ENCODE results near the gene COG1. TPM values are rescaled to one million over a fixed set of nuclear protein-coding genes. Genes with fewer than 3 reads are reported as not detected.

The COG1 gene
- total RNA-seq, 2 experiments from 2014 or later, result 51.8 to 53.7 TPM

GRCh38 chr17:73157521-73157890, 35.3 kb upstream of the COG1 start:
- ATAC-seq (ENCODE audit: low read depth) (no peak), DNase-seq (no peak)
- POLR2A ChIA-PET, result interaction anchor here (2.0 kb wide), 1 partner anchor 430 kb away, joined by 11 read pairs; no protein-coding TSS in a partner anchor
- H3K4me1 Mint-ChIP-seq, result peaks cover 4% of the 10 kb centered on the region
- no peak overlapping the region for H3K27ac Mint-ChIP-seq
- H3K36me3 Mint-ChIP-seq, result no peaks in the 10 kb centered on the region
- H3K9me3 Mint-ChIP-seq, result peaks cover under 1% of the 10 kb centered on the region
- no peak overlapping the region for H3K4me3 Mint-ChIP-seq
- peaks cover 39% of the 10 kb centered on the region for H3K27me3 Mint-ChIP-seq

GRCh38 chr17:73158133-73158532, 34.7 kb upstream of the COG1 start:
- no peak overlapping the region for H3K4me3 Mint-ChIP-seq
- no peaks in the 10 kb centered on the region for H3K36me3 Mint-ChIP-seq
- H3K9me3 Mint-ChIP-seq, result no peaks in the 10 kb centered on the region
- DNase-seq (no peak), ATAC-seq (ENCODE audit: low read depth) (no peak)
- H3K4me1 Mint-ChIP-seq, result peaks cover 4% of the 10 kb centered on the region
- peaks cover 46% of the 10 kb centered on the region for H3K27me3 Mint-ChIP-seq
- POLR2A ChIA-PET, result no interaction called here
- no peak overlapping the region for H3K27ac Mint-ChIP-seq

GRCh38 chr17:73160980-73161630, 31.8 kb upstream of the COG1 start:
- Mint-ChIP-seq H3K4me1 (peaks cover 12% of the 10 kb centered on the region), H3K27ac (no peak overlapping the region), H3K36me3 (no peaks in the 10 kb centered on the region), H3K9me3 (no peaks in the 10 kb centered on the region), H3K4me3 (no peak overlapping the region), H3K27me3 (peaks cover 75% of the 10 kb centered on the region)
- DNase-seq, result no peak
- POLR2A ChIA-PET, result interaction anchor here (0.6 kb wide), 1 partner anchor 187 kb away, joined by 3 read pairs; no protein-coding TSS in a partner anchor
- ATAC-seq (ENCODE audit: low read depth), result no peak

DNA sequence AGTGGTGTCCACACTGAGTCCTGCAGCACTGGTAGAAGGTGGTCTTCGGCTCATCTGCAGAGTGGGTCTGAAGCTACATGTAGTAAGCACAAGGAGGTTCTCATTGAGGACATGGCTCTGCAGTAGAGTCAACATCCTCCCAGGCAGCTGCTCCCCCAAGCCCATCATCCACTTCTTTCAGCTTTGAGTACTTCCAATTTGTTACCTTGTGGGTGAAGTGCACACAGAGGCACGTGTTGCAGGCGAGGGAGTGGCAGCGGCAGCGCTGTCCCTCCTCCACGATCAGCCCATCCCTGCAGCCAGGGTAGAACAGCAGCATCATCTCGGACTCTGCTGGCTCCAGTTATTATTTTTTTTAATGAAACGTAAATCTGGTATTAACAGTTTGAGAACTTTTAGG, 29.8 kb upstream of the COG1 start:
- Mint-ChIP-seq H3K27me3 (peaks cover 86% of the 10 kb centered on the region), H3K4me1 (peaks cover 18% of the 10 kb centered on the region), H3K4me3 (no peak overlapping the region), H3K27ac (no peak overlapping the region), H3K36me3 (no peaks in the 10 kb centered on the region), H3K9me3 (no peaks in the 10 kb centered on the region)
- DNase-seq (no peak), ATAC-seq (ENCODE audit: low read depth) (no peak)
- POLR2A ChIA-PET, result no interaction called here

- POLR2A ChIA-PET, result interaction anchor here (0.6 kb wide), 1 partner anchor 12 kb away, joined by 5 read pairs; no protein-coding TSS in a partner anchor
- peaks cover 18% of the 10 kb centered on the region for H3K4me1 Mint-ChIP-seq
- H3K9me3 Mint-ChIP-seq, result no peaks in the 10 kb centered on the region
- peak overlapping the region; percentile 80 for H3K4me3 Mint-ChIP-seq
- peaks cover 71% of the 10 kb centered on the region for H3K27me3 Mint-ChIP-seq
- DNase-seq (no peak), ATAC-seq (ENCODE audit: low read depth) (no peak)
- no peaks in the 10 kb centered on the region for H3K36me3 Mint-ChIP-seq
- no peak overlapping the region for H3K27ac Mint-ChIP-seq
Measured at GRCh38 chr17:73165616-73166404, 27.0 kb upstream of the COG1 start.

DNA sequence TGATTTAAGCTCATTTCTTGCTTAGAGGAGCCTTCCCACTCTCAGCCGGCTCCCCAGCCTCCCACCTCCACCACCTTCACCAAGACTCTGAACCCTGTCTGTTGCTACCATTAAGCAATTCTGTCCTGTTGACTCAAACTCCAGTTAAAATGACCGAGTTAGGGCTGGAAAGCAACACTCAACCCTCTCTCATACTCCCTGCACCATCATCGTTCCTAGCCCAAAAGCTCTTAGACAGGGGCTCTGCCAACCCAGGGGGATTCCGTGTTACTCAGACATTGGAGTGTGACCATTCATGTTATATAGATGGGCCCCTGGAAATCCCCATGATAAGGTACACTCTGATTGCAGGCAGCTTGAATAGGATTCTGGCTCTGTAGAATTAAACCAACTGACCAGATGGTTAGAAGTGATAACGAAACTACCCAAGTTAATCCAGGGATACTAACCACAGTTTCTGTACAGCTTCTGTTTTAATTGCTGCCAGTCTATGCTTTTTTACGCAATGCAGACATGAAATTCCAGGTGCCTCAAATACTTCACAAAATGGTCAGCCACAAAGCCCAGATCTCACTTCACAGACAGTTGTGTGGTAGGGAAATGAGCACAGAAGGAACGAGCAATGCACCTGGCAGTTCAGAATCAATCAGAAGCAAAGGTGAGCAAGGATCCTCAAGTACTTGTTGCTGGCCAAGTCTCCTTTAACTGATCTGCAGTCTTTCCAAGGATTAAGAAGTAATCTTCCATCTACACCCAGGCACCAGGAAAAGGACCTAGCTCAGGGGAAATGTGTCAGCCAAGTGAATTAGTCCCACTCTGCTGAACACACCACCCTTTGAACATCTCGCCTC, 25.9 kb upstream of the COG1 start:
- peaks cover 64% of the 10 kb centered on the region for H3K27me3 Mint-ChIP-seq
- ATAC-seq (ENCODE audit: low read depth) (no peak), DNase-seq (no peak)
- H3K27ac Mint-ChIP-seq, result no peak overlapping the region
- H3K9me3 Mint-ChIP-seq, result no peaks in the 10 kb centered on the region
- peak overlapping the region; percentile 80 for H3K4me3 Mint-ChIP-seq
- POLR2A ChIA-PET, result no interaction called here
- no peaks in the 10 kb centered on the region for H3K36me3 Mint-ChIP-seq
- peaks cover 18% of the 10 kb centered on the region for H3K4me1 Mint-ChIP-seq

DNA sequence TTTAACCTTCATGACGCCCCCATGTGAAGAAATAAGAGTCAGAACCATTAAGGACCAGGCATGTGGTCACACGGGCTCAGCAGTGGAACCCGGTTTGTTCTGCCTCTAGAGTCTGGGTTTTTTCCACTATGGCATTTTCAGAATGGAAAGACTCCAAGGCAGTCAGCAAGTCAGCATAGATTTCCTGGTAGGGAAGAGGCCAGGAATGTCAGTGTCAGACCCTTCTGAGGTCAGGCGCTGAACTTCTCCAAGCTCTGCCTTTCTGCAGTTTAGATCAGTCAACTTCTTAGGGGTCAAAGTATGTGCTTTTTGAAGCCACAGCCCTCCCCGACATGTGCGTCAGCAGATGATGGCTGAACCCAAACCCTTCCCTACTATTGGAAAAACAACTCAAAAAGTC, 24.2 kb upstream of the COG1 start:
- Mint-ChIP-seq H3K4me3 (no peak overlapping the region), H3K27me3 (peaks cover 48% of the 10 kb centered on the region), H3K9me3 (no peaks in the 10 kb centered on the region), H3K36me3 (no peaks in the 10 kb centered on the region), H3K4me1 (peaks cover 16% of the 10 kb centered on the region), H3K27ac (no peak overlapping the region)
- ATAC-seq (ENCODE audit: low read depth) (no peak), DNase-seq (no peak)
- POLR2A ChIA-PET, result no interaction called here

DNA sequence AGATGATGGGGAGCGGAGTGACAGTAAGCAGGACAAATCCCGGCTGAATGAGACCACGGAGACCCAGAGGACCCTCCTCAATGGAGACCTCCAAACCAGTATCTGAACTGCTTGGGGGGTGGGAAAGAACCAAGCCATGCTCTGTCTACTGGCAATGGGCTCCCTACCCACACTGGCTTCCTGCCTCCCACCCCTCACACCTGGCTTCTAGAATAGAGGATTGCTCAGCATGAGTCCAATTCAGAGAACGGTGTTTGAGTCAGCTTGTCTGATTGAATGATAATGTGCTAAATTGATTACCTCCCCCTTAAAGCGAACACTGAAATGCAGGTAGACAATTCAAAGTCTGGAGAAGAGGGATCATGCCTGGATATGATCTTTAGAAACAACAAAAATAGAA, 22.5 kb upstream of the COG1 start:
- H3K4me1 Mint-ChIP-seq, result peaks cover 10% of the 10 kb centered on the region
- H3K27ac Mint-ChIP-seq, result no peak overlapping the region
- H3K4me3 Mint-ChIP-seq, result no peak overlapping the region
- no peaks in the 10 kb centered on the region for H3K36me3 Mint-ChIP-seq
- DNase-seq (no peak), ATAC-seq (ENCODE audit: low read depth) (no peak)
- no peaks in the 10 kb centered on the region for H3K9me3 Mint-ChIP-seq
- peaks cover 32% of the 10 kb centered on the region for H3K27me3 Mint-ChIP-seq
- POLR2A ChIA-PET, result no interaction called here

DNA sequence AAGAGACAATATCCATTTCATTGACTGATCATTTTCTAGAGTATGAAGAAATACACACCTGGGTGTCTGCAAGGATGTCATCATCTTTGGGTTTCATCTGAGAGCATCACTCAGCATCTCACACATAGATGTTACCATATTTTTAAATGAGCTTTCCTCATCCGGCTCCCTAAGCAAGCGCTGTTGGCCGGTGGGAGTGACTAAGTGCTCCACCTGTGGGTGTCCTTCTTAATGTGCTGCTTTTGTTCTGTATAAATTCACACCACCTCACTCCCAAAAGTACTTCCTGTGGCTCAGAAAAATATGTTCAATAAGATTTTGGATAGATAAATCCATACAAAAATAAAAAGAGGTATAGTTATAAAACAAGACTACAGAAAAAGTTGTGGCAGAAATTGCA, 20.6 kb upstream of the COG1 start:
- H3K9me3 Mint-ChIP-seq, result peaks cover 2% of the 10 kb centered on the region
- ATAC-seq (ENCODE audit: low read depth) (no peak), DNase-seq (no peak)
- peaks cover 2% of the 10 kb centered on the region for H3K36me3 Mint-ChIP-seq
- POLR2A ChIA-PET, result no interaction called here
- H3K4me1 Mint-ChIP-seq, result peaks cover 2% of the 10 kb centered on the region
- H3K4me3 Mint-ChIP-seq, result no peak overlapping the region
- no peak overlapping the region for H3K27ac Mint-ChIP-seq
- peaks cover 14% of the 10 kb centered on the region for H3K27me3 Mint-ChIP-seq

GRCh38 chr17:73174126-73174525, 18.7 kb upstream of the COG1 start:
- no peak overlapping the region for H3K4me3 Mint-ChIP-seq
- DNase-seq (no peak), ATAC-seq (ENCODE audit: low read depth) (no peak)
- no peak overlapping the region for H3K27ac Mint-ChIP-seq
- H3K36me3 Mint-ChIP-seq, result peaks cover 2% of the 10 kb centered on the region
- POLR2A ChIA-PET, result no interaction called here
- H3K4me1 Mint-ChIP-seq, result no peaks in the 10 kb centered on the region
- H3K9me3 Mint-ChIP-seq, result peaks cover 2% of the 10 kb centered on the region
- H3K27me3 Mint-ChIP-seq, result peaks cover 2% of the 10 kb centered on the region

GRCh38 chr17:73175962-73176565, 16.8 kb upstream of the COG1 start:
- peaks cover 2% of the 10 kb centered on the region for H3K9me3 Mint-ChIP-seq
- DNase-seq (no peak), ATAC-seq (ENCODE audit: low read depth) (no peak)
- POLR2A ChIA-PET, result no interaction called here
- H3K27me3 Mint-ChIP-seq, result no peaks in the 10 kb centered on the region
- H3K36me3 Mint-ChIP-seq, result peaks cover 2% of the 10 kb centered on the region
- no peak overlapping the region for H3K27ac Mint-ChIP-seq
- H3K4me3 Mint-ChIP-seq, result no peak overlapping the region
- H3K4me1 Mint-ChIP-seq, result no peaks in the 10 kb centered on the region

DNA sequence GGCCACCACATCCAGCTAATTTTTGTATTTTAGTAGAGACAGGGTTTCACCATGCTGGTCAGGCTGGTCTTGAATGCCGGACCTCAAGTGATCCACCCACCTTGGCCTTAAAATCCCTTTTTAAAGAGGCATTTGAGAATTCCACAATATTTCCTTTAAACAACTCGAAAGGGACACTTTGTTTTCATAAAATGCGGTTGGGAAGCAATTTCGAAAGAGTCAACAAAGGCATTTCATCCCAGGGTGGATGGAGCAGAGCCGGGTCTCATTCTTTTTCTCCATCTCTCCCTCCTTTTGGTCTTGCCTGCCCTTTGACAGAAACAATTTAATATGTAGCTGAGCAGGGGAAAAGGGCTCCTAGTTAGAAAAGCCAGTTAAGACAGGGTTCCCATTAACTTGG, 13.5 kb upstream of the COG1 start:
- POLR2A ChIA-PET, result interaction anchor here (0.6 kb wide), 1 partner anchor 117 kb away, joined by 3 read pairs; no protein-coding TSS in a partner anchor
- H3K4me3 Mint-ChIP-seq, result no peak overlapping the region

DNA sequence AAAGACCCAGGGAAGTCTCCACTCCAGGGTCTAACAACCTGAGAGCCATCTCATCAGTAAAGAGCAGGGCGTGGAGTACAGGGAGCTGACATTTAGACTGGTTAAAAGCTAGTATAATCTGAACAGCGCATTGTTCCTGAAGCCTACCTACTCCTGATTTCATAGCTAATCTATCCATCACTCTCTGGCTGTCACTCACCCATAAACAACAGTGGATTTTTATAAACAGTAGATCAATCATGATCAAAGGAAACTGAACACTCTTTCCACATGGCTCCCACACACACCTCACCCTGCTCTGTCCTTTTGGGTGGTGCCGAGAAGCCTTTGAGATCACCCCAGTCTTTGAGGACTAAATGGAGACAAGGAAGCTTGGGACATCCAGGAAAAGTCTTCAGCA, 13.0 kb upstream of the COG1 start:
- peaks cover 2% of the 10 kb centered on the region for H3K9me3 Mint-ChIP-seq
- peaks cover 2% of the 10 kb centered on the region for H3K36me3 Mint-ChIP-seq
- no peak for DNase-seq
- no peak for ATAC-seq (ENCODE audit: low read depth)
- H3K4me1 Mint-ChIP-seq, result peaks cover 4% of the 10 kb centered on the region
- H3K27me3 Mint-ChIP-seq, result no peaks in the 10 kb centered on the region
- no peak overlapping the region for H3K4me3 Mint-ChIP-seq
- H3K27ac Mint-ChIP-seq, result no peak overlapping the region
- POLR2A ChIA-PET, result interaction anchor here (0.6 kb wide), 1 partner anchor 117 kb away, joined by 3 read pairs; no protein-coding TSS in a partner anchor

More for the DNA sequence above, 13.5 kb upstream of the COG1 start:
- no peaks in the 10 kb centered on the region for H3K27me3 Mint-ChIP-seq
- no peaks in the 10 kb centered on the region for H3K4me1 Mint-ChIP-seq
- peaks cover 2% of the 10 kb centered on the region for H3K9me3 Mint-ChIP-seq
- DNase-seq (no peak), ATAC-seq (ENCODE audit: low read depth) (no peak)
- H3K27ac Mint-ChIP-seq, result no peak overlapping the region
- peaks cover 2% of the 10 kb centered on the region for H3K36me3 Mint-ChIP-seq

Measured in activated naive CD8-positive, alpha-beta T cell treated with anti-CD3 and anti-CD28 coated beads, Interleukin-2, amount 10 ng/mL, durations not matched to agents 7 days and 5 days (primary cell).